Middle frontal gyrus (tissue), 1 donor: Measurements from ENCODE around the gene NTHL1.
A peak's percentile ranks its signal among the peaks of the same experiment; 100 is the strongest.

Source experiments
- DNase-seq: peaks from one replicate; pipeline ENCODE4 v3.0.0-alpha.2; 2015; ENCODE audit warnings: low spot score; ENCODE audit errors: extremely low spot score

NTHL1 gene

GRCh38 chr16:2009791-2010510, 37.7 kb downstream of the NTHL1 start, which contains the start of gene ZNF598:
TSS of gene ZNF598 (minus strand) at chr16:2009821.
- peak; percentile 86 for DNase-seq

DNA sequence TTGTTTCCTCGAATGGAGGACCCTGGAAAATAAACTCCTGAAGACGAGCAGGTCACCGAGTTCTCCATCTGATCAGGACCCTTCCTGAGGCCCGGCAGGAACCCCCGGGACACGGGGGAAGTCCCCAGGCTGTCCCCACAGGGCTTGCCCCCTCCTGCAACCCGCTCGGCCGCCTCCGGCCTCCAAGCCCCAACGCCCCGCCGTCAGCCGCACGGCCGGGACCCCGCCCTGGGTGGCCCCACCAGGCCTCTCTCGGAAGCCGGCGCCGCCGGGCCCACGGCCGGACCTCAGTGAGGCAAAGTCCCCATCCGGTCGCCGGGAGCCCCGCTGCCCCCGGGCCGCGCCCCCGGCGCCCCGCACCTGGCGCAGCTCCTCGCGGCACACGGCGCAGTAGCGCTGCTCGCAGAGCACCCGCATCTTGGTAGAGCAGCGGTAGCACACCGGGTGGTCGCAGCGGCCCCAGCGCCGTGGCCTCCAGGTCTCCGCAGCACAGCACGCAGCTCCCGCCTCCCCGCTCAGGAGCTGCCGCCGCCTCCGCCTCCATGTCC, 38.4 kb downstream of the NTHL1 start:
- no peak for DNase-seq

GRCh38 chr16:2008631-2009163, 38.9 kb downstream of the NTHL1 start:
- DNase-seq = no peak

DNA sequence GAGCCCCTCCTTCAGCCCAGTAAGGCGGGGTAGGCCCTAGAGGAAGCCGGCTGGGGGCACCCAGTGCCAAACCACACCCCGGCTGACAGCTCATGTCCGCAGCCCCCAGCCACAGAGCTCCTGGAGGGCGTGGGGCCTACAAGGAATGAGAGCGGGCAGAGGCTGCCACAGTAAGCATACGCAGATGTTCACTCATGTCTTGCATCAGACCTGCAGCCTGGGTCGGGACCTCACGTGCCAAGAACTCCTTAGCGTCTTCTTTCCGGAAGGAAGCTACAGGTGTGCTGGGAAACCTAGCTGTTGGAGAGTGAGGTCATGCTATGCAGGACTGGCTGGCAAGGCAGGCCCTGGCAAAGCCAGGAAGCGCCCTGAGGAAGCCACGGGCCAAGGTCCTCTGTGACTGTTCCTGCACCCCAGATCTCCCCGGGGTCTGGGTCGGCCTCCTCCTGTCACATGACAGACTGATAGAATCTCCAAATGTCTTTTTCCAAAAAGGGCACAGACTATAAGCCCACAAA, 39.6 kb downstream of the NTHL1 start:
- DNase-seq = no peak

DNA sequence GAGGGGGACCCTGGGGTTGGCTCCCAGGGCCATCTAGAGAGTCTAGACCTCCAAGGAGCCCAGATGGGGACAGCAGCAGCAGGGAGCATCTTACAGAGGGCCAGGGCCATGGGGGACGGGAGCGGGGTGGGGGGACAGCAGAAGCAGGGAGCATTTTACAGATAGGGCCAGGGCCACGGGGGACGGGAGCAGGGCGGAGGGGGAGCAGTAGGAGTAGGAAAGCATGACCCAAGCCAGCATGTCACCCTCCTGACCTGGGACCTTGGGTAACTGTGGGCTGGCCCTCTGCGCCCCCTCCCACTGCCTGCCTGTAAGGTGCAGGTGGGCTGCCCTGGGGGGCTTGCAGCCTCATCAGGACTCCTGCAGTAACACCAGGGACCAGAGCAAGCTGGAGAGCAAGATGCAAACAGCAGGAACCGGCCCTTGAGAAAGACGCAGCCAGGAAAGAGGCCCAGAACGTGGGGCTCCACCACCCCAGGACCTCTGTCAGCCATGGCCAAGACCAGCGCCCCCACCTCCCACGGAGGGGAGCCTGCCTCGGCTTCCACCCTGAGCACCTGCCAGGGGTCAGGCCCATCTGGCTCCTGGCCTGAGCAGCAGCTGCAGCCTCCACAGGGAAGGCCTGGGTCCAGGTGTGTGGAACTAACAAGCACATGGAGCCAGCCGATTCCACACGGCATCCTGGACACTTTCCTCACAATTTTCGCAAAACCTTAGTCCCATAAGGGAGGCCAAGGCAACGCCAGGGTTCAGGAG, 40.4 kb downstream of the NTHL1 start:
- no peak for DNase-seq

GRCh38 chr16:2006317-2006716, 41.3 kb downstream of the NTHL1 start:
- no peak for DNase-seq

DNA sequence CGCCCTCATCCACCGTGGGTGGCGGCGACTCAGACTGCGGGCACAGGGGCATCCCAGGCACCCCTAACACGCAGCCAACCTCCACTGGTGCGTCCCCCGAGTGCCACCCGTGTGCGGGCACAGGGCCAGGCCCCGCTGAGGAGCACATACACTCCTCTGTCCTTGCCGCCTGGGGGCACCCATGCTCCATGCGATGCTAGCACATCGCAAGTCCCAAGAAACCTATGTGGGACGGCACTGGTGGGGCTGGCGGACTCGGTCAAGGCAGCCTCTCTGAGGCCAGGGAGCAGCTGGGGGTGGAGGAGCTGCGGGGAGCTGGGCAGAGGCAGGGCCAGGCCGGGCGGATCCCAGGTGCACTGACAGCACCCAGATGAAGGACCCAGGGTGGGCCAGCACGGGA, 42.0 kb downstream of the NTHL1 start:
- no peak for DNase-seq

DNA sequence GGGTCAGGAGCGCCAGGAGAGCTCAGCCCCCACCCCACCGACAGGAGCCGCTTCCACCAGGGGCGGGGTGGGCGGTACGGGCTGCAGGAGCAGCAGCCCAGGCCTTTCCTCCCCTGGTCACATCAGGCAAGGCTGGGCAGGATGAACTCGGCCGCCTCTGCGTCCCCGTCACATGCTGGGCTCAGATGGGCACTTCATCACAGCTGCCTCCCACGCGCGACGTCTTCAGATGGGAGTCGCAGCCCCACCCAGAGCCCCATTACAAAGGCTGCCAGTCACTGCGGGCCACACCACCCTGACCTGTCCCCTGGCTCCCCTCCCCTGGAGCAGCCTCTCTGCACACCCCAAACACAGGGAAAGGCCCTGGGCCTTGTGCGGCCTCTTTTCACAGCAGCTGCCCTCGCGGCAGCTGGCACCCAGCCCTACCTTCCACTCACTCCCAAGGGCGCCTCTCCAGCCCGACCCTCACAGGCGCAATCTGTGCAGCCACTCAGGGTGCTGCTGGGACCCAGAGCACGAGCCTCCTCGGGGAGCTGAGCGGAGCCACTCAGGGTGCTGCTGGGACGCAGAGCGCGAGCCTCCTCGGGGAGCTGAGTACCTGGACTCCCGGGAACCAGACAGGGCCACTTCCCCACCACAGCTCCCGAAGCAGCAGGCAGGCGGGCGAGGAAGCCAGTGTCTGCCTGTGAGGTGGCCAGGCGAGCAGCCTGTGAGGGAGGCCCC, 42.7 kb downstream of the NTHL1 start:
- no peak for DNase-seq

- no peak for DNase-seq
Observed at GRCh38 chr16:2003827-2004641, 43.6 kb downstream of the NTHL1 start.

GRCh38 chr16:2003231-2003826, 44.3 kb downstream of the NTHL1 start:
- DNase-seq = no peak

DNA sequence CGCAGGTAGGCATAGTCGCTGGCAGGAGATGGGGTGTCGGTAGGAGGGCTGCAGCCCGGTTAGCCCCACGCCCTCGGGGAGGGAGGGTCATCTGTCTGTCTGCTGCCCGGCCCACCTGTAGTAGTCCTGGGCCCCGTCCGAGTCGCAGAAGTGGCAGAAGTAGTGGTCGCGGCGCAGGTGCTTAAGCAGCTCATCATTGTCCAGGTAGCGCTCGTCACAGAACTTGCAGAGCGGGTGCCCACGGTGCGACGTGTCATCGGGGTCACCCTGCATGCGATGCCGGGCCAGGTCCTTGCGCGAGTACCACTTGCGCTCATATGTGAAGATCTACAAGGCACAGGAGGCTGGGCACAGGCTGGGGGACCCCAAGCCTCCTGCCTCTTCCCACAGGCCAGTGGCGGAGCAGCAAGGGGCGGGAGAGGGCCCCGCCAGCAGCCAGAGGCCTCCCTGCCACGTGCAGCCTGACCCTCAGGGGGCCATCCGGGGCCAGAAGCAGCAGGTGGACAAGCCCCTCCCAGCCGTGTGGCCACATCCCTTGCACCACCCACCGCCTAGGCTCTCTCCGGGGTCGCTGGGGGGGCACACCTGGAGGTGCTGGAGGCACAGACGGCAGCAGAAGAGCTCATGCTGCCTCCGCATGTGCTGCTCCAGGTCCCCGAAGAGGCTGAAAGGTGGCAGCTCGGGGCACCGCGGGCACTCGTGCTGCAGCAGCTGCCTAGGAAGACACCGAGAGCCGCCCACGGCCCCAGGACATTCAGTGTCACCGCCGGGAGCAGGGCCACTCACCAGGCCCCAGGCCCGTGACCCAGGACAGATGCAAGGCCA, 45.0 kb downstream of the NTHL1 start:
- DNase-seq = no peak

GRCh38 chr16:2001456-2002355, 45.9 kb downstream of the NTHL1 start:
- no peak for DNase-seq

DNA sequence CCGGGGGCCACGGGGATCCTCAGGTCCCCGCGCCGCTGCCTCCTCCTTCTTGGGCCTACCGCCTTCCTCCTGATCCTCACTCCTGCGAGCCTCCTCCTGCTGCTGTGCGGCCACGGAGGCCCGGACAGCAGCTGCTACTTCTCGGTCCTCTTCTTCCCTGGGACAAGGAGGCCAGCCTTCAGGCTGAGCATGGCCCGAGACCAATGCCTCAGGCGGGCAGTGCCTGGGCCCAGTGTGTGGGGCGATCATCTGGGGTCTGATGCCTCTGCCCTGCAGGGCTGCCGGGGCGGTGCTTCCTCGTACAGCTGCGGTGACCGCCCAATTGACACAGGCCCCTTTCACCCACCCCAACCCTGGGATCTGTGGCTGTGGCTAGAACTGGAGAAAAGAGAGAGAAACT, 46.6 kb downstream of the NTHL1 start:
- DNase-seq = no peak

DNA sequence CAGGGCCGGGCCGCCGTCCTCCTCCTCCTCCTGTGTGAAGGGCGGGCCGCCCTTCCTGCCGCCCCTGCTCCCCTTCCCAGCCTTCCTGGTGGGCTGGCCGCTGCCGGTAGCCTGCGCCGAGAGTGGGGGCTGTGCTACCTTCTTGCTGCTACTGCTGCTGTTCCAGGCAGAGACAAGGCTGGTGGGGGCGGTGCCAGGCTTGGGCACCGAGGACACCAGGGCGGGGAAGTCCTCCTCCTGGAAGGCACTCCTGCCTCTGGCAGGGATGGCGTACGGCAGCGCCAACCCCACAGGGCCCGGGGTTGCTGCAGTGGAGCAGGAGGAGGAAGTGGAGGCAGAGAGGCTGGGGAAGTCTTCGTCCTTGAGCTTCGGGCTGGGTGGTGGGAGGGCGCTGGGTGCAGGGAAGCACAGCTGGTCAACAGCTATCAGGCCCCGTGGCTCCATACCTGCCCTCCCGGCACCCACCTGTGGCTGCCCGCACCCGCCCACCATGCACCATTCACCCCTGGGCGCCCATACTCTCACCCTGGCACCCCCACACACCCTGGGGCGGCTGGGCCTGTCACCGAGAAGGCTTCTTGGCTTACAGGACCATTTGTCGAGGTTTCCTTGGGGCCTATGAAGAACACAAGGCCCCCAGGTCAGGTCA, 47.6 kb downstream of the NTHL1 start:
- no peak for DNase-seq

DNA sequence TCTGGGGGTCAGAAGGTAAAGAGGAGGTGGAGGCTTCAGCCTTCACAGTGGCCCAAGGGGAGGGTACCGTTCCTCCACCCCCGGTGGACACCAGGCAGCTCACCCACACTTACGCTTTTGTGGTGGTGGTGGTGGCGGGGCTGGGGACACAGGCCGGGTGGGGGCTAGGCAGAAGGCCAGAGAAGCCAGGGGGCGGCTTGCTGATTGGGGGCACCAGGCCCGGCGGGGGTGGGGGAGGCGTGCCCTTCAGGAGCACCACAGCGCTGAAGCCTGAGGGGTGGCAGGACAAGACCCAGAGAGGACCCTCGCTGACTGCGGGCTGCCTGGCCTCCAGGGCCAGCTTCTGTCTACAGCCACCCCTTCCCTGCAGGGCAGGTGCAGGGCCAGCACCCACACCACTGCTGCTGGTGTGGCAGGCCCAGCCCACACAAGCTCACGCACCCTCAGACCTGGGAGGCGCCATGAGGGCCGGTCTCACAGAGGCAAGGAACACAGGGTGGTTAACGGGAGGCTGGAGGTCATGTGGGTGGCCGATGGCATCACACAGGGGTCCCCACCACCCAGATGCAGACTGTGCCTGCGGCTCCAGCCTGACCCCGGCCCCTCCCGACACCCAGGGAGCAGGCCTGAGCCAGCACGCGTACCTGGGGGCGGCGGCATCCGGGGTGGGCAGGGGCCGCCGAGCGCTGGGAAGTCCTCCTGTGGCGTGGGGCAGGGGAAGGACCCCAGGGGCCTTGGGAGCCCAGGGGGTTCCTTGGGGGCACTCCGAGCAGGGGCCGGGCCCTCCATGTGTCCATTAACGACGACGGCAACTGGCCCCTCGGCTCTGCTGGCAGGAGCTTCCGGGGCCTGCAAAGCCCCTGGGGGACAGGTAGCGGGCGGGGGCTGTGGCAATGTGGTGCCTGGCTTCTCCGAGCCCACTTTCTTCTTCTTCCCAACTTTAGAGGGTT, 48.5 kb downstream of the NTHL1 start:
- DNase-seq = no peak

DNA sequence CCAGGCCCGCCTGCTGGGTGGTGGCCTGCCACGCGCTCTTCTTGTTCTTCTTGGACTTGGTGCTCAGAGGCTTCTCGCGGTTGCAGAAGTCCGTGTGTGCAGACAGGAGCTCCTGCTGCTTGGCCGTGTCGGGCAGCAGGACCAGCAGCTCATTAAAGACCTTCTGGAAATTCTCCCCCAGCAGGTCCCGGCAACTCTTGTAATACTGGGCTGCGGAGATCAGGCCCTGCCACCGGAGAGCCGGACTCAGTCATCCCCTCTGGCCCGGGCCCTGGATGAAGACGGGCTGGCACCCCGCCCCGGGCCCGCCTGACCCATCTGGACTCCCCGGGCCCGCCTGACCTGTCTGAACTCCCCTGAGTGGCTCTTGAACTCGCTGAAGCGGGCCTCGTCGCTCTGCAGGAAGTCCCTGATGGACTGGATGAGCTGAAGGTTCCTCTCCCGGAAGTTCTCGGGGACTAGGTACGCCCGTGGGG, 49.2 kb downstream of the NTHL1 start:
- DNase-seq = no peak
